K562 (cell line): Measurements from ENCODE around the gene SLC9A1. TPM values are rescaled to one million over a fixed set of nuclear protein-coding genes. Genes with fewer than 3 reads are reported as not detected.

ENCODE experiments used
- ATAC-seq: fragments of 200-7000 bp; cut with Tn5 transposase; 3 replicates; pipeline ENCODE4 v1.9.1; 2020; ENCODE audit warnings: moderate library complexity
- BruUV-seq: library from RNA; stranded (reverse); fragments of 400-500 nt; replicated peaks from 2 replicates; lab custom pipeline; 2021; lab: Mats Ljungman, UMichigan
- CTCF ChIA-PET: fragments of 300-600 bp; formaldehyde crosslinking; extraction: SDS; loops from one replicate; lab custom pipeline; 2021; ENCODE audit warnings: low intra/inter-chr PET ratio; lab: Yijun Ruan, JAX
- POLR2A ChIA-PET: fragments of 300-600, 350-650 bp; sonication (Branson Sonifier 250); formaldehyde crosslinking; extraction: SDS; loops from one replicate; lab custom pipeline; 2021; ENCODE audit warnings: antibody characterized with exemption, inconsistent platforms; lab: Yijun Ruan, JAX
- DNase-seq, 4 experiments: peaks; one replicate each; pipeline versions ENCODE4 v3.0.0 to v3.0.0-alpha.2; 2011 to 2018; ENCODE audit warnings: low spot score in 3 of 4, mixed read lengths in 3 of 4; ENCODE audit errors: extremely low read depth in 1 of 4
- FAIRE-seq: peaks from 2 replicates; lab custom pipeline; 2011; peaks lifted over from hg19 to GRCh38; lab: Jason Lieb, UNC
- H2AFZ ChIP-seq: 2 replicates; pipeline ENCODE4 v1.6.0; 2011; ENCODE audit warnings: low read depth, low read length, control low read depth, inconsistent platforms
- H3K27ac ChIP-seq: fragments of 200-600 bp; 3 replicates; pipeline ENCODE4 v1.8.0; 2011; ENCODE audit warnings: low read depth, mild to moderate bottlenecking, control low read depth, inconsistent platforms, low read length, moderate library complexity, mixed read lengths; ENCODE audit errors: extremely low read depth
- H3K27me3 ChIP-seq, 2 experiments: fragments of 300-600 bp in 1 of 2; 2 replicates in 1 of 2; 3 replicates in 1 of 2; pipeline versions ENCODE4 v1.6.0 to v1.8.0; 2011; ENCODE audit warnings: inconsistent platforms in 2 of 2, low read length in 2 of 2, mild to moderate bottlenecking in 1 of 2, mixed read lengths in 1 of 2, moderate library complexity in 1 of 2; ENCODE audit not compliant: control insufficient read depth in 2 of 2, insufficient read depth in 2 of 2
- H3K36me3 ChIP-seq: fragments of 300-600 bp; 3 replicates; pipeline ENCODE4 v1.8.0; 2011; ENCODE audit warnings: mild to moderate bottlenecking, low read length, inconsistent platforms; ENCODE audit not compliant: control insufficient read depth, insufficient read depth
- H3K4me1 ChIP-seq, 2 experiments: fragments of 200-600 bp in 1 of 2; replicated peaks in 1 of 2; 2 replicates in 1 of 2; 3 replicates in 1 of 2; pipeline versions ENCODE4 v1.5.1 to v1.8.0; 2011; ENCODE audit warnings: inconsistent platforms in 2 of 2, low read length in 2 of 2, mild to moderate bottlenecking in 1 of 2, mixed read lengths in 1 of 2, moderate library complexity in 1 of 2; ENCODE audit not compliant: control insufficient read depth in 2 of 2, insufficient read depth in 2 of 2
- H3K4me2 ChIP-seq: 2 replicates; pipeline ENCODE4 v1.6.1; 2011; ENCODE audit warnings: low read length, control low read depth, inconsistent platforms, mixed read lengths; ENCODE audit not compliant: insufficient read depth
- H3K4me3 ChIP-seq: fragments of 200-600 bp; sonication (generic), shearing (Covaris generic); 2 replicates; pipeline ENCODE4 v1.5.1; 2016; ENCODE audit warnings: control low read depth, inconsistent platforms
- H3K79me2 ChIP-seq: fragments of 200-600 bp; 3 replicates; pipeline ENCODE4 v1.8.0; 2011; ENCODE audit warnings: low read length, inconsistent platforms; ENCODE audit not compliant: control insufficient read depth, insufficient read depth
- H3K9ac ChIP-seq, 2 experiments: 2 replicates each; pipeline versions ENCODE4 v1.6.0 to v1.6.1; 2011; ENCODE audit warnings: low read depth in 2 of 2, low read length in 2 of 2, control low read depth in 1 of 2, inconsistent platforms in 1 of 2, mild to moderate bottlenecking in 1 of 2, mixed read lengths in 1 of 2; ENCODE audit not compliant: insufficient read depth in 1 of 2
- H3K9me1 ChIP-seq: one replicate; pipeline ENCODE4 v1.6.0; 2011; ENCODE audit warnings: inconsistent platforms, mild to moderate bottlenecking, low read length, moderate library complexity; ENCODE audit not compliant: control insufficient read depth, insufficient read depth
- H3K9me3 ChIP-seq: replicated peaks from 2 replicates; pipeline ENCODE4 v1.5.1; 2011; ENCODE audit warnings: low read depth, low read length, inconsistent platforms; ENCODE audit not compliant: control insufficient read depth, insufficient read depth
- H4K20me1 ChIP-seq: replicated peaks from 2 replicates; pipeline ENCODE4 v1.6.1; 2011; ENCODE audit warnings: low read length, inconsistent platforms, mixed read lengths; ENCODE audit not compliant: control insufficient read depth, insufficient read depth
- RBM14 ChIP-seq: fragments of 200-400 bp; formaldehyde crosslinking; IDR thresholded peaks from 2 replicates; pipeline ENCODE4 v1.6.1; 2018; ENCODE audit warnings: low read depth, mild to moderate bottlenecking, low read length, moderate library complexity, borderline replicate concordance; ENCODE audit not compliant: insufficient read depth
- ZNF766 ChIP-seq: fragments of 200-800 bp; sonication (Bioruptor generic); conservative IDR thresholded peaks from 2 replicates; pipeline ENCODE4 v1.6.1; 2016; ENCODE audit warnings: missing genetic modification characterization, missing compliant biosample characterization
- WGBS: fragments of 100-300 bp; shearing (Covaris generic); methylation state at CpG from one replicate; pipeline ENCODE4 v1.1.6; 2016; ENCODE audit warnings: low coverage, mixed read lengths; ENCODE audit not compliant: insufficient coverage; ENCODE audit errors: missing lambda C conversion rate; 5-methylcytosine and 5-hydroxymethylcytosine counted together
- in situ Hi-C: fragments of 300-500 bp; cut with MboI; formaldehyde crosslinking; loops from 4 replicates; pipeline ENCODE4 v1.15.0; 2018; ENCODE audit warnings: inconsistent platforms, mixed read lengths
- intact Hi-C: fragments of 100-400 bp; cut with micrococcal nuclease; formaldehyde crosslinking; loops from 2 replicates; pipeline ENCODE4 v1.14.2; 2022
- polyA plus RNA-seq, 8 experiments: library from polyadenylated mRNA; depleted of rRNA in 4 of 8; stranded (reverse) in 5 of 8; unstranded in 3 of 8; fragments of >200 nt; fragmentation: Nextera tagmentation in 2 of 8; fragmentation: Illumina TruSeq in 1 of 8; extraction: Ambion mirVana in 2 of 8; extraction: Trizol in 1 of 8; gene quantifications; 2 replicates each; pipeline versions ENCODE4 v1.2.1 to v1.2.3, GENCODE V29; 2011 to 2014; ENCODE audit warnings: inconsistent platforms in 1 of 8, missing spikeins in 1 of 8
- total RNA-seq, 7 experiments: library from RNA; depleted of rRNA in 6 of 7; stranded (reverse); fragments of >200 nt in 6 of 7; fragmentation: Illumina TruSeq in 2 of 7; extraction: Trizol in 2 of 7; gene quantifications; 2 replicates each; pipeline versions ENCODE4 v1.2.1 to v1.2.3, GENCODE V29; 2011 to 2021; ENCODE audit warnings: low replicate concordance in 1 of 7

SLC9A1 gene
- total and polyA plus RNA-seq, 9 of the 15 experiments (the other 6 are each of a cell fraction or from before 2014, with no cell fraction given), result 0.59 to 14.4 (median 2.0) TPM

DNA sequence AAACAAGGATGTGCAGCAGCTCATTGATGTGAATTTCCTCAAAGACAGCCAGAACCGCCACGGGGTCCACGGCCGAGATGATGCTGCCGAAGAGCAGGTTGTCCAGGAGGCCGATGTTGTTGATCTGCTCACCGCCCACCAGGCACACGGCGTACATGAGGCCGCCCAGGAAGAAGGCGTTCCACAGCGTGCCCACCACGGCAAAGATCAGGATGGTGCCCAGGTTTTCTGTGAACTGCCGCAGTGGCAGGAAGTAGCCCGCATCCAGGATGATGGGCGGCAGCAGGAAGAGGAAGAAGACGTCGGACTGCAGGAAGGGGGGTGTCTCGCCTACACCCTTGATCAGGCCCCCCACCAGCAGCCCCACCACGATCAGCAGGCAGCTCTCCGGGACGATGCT is 41.1 kb downstream of the SLC9A1 start:
- Histone ChIP-seq H3K4me1 (peaks cover 35 to 51% of the 10 kb centered on the region in 2 experiments), H2AFZ (no peak overlapping the region), H3K9me1 (peaks cover 4% of the 10 kb centered on the region), H3K4me2 (no peak overlapping the region), H3K36me3 (peaks cover 8% of the 10 kb centered on the region), H4K20me1 (peaks cover 28% of the 10 kb centered on the region), H3K27ac (no peak overlapping the region), H3K79me2 (no peaks in the 10 kb centered on the region), H3K9me3 (no peaks in the 10 kb centered on the region), H3K4me3 (no peak overlapping the region), H3K9ac (0 out of 4 replicates have a peak overlapping the region, but pooled peaks of 1 of the 2 experiments have one; percentile 17), H3K27me3 (no peaks in the 10 kb centered on the region)
- no peak for DNase-seq
- 91% methylated on average over 17 of the region's 22 CpGs for WGBS
- in situ Hi-C loops (loop anchor here (5.0 to 25.0 kb wide), 2 partner anchors 78 to 498 kb away; partner anchors contain the start of gene AHDC1), intact Hi-C loops (no loop called here)
- ChIA-PET POLR2A (interaction anchor here (0.6 to 10.5 kb wide), 6 partner anchors 10 to 76 kb away, joined by 3 to 107 read pairs (median 3); partner anchors contain the start of gene SLC9A1), CTCF (no interaction called here)
- BruUV-seq, result no TSS peak
- TF ChIP-seq RBM14, result 0 out of 2 replicates have a peak, but pooled peaks have one; percentile 50
- no peak for TF ChIP-seq ZNF766 (CRISPR knock-in tag)
- FAIRE-seq, result no peak
- ATAC-seq, result no peak
